Renal cortex interstitium (tissue), 15 donors: ENCODE results near the gene HEATR1. TPM values are rescaled to one million over a fixed set of nuclear protein-coding genes. Genes with fewer than 3 reads are reported as not detected.
A peak's percentile ranks its signal among the peaks of the same experiment; 100 is the strongest.
"Not testable (repeated sequence)": the region's sequence is repeated elsewhere in the genome, so short reads cannot be mapped to it uniquely, and the experiment has no call there.

Experiments
- DNase-seq, 11 donors: peaks; one replicate each; pipeline ENCODE4 v3.0.0-alpha.2; 2013; ENCODE audit warnings: low read depth in 9 of 11, low spot score in 4 of 11; ENCODE audit errors: extremely low read depth in 1 of 11
- long read RNA-seq, 16 experiments: transcript quantifications; one replicate each; lab custom pipeline, GENCODE V29; 2026
- polyA plus RNA-seq, 3 donors: library from polyadenylated mRNA; unstranded; fragments of 120-200 nt; gene quantifications; one replicate each; pipeline ENCODE4 v1.2.1, GENCODE V29; 2013; ENCODE audit not compliant: insufficient read length in 3 of 3

Gene HEATR1
- 10 to 100 TPM; 26.1 to 33.1 (median 31.8) TPM for polyA plus RNA-seq
- long read RNA-seq, donor 1: 0 reads
- long read RNA-seq, donor 2: 0 reads
- long read RNA-seq, donor 3, partial matches to known transcripts: 0 of 1 reads
- long read RNA-seq, donor 3, other reads (novel, unspliced or antisense): 0 of 1 reads
- long read RNA-seq, donor 4, partial matches to known transcripts: 0 of 1 reads
- long read RNA-seq, donor 4, other reads (novel, unspliced or antisense): 0 of 1 reads
- long read RNA-seq, donor 5: 0 reads
- long read RNA-seq, donor 6: 0 reads
- long read RNA-seq, donor 7: 0 reads
- long read RNA-seq, donor 8, full-length matches to known transcripts: 2 of 11 reads
- long read RNA-seq, donor 8, partial matches to known transcripts: 9 of 11 reads
- long read RNA-seq, donor 8, other reads (novel, unspliced or antisense): 0 of 11 reads
- long read RNA-seq, donor 9, full-length matches to known transcripts: 1 of 1 reads
- long read RNA-seq, donor 9, partial matches to known transcripts: 0 of 1 reads
- long read RNA-seq, donor 9, other reads (novel, unspliced or antisense): 0 of 1 reads
- long read RNA-seq, donor 10: 0 reads
- long read RNA-seq, donor 11: 0 reads
- long read RNA-seq, donor 12, partial matches to known transcripts: 0 of 1 reads
- long read RNA-seq, donor 12, other reads (novel, unspliced or antisense): 0 of 1 reads
- long read RNA-seq, donor 13, partial matches to known transcripts: 6 of 6 reads
- long read RNA-seq, donor 13, other reads (novel, unspliced or antisense): 0 of 6 reads
- long read RNA-seq, donor 14, partial matches to known transcripts: 0 of 1 reads
- long read RNA-seq, donor 14, other reads (novel, unspliced or antisense): 0 of 1 reads
- long read RNA-seq, donor 15: 0 reads
- long read RNA-seq, donor 16, full-length matches to known transcripts: 4 of 4 reads
- long read RNA-seq, donor 16, partial matches to known transcripts: 0 of 4 reads
- long read RNA-seq, donor 16, other reads (novel, unspliced or antisense): 0 of 4 reads

GRCh38 chr1:236603991-236604904 is at the start of gene HEATR1:
Gene HEATR1 (minus strand): TSS chr1:236604516. CDS start chr1:236604095, 421 bp downstream.
- DNase-seq: peak; percentile 82 to 95 (median 92)

- no peak for DNase-seq
Measured at GRCh38 chr1:236645016-236645680, 40.8 kb upstream of the HEATR1 start.

GRCh38 chr1:236642763-236643162 is 38.4 kb upstream of the HEATR1 start:
- no peak for DNase-seq

GRCh38 chr1:236639686-236640085 is 35.4 kb upstream of the HEATR1 start:
- no peak for DNase-seq

- no peak for DNase-seq
Measured at GRCh38 chr1:236638945-236639344, 34.6 kb upstream of the HEATR1 start.

- no peak for DNase-seq
Measured at GRCh38 chr1:236636017-236636416, 31.7 kb upstream of the HEATR1 start.

- no peak for DNase-seq
Measured at GRCh38 chr1:236627727-236628408, 23.6 kb upstream of the HEATR1 start.

GRCh38 chr1:236623371-236624166 is 19.3 kb upstream of the HEATR1 start:
- no peak for DNase-seq

- DNase-seq: no peak
Measured at GRCh38 chr1:236622407-236622806, 18.1 kb upstream of the HEATR1 start.

- DNase-seq: no peak
Measured at GRCh38 chr1:236619398-236619797, 15.1 kb upstream of the HEATR1 start.

GRCh38 chr1:236618507-236618906 is 14.2 kb upstream of the HEATR1 start:
- no peak for DNase-seq

GRCh38 chr1:236615399-236616148 is 11.3 kb upstream of the HEATR1 start:
- no peak for DNase-seq

- DNase-seq: no peak
Measured at GRCh38 chr1:236612349-236612748, 8.0 kb upstream of the HEATR1 start.

GRCh38 chr1:236608930-236609726 is 4.8 kb upstream of the HEATR1 start:
- DNase-seq: peak in 10 of 11 donors; percentile 15 to 38 (median 30)

- not testable (repeated sequence) for DNase-seq
Measured at GRCh38 chr1:236607597-236607996, 3.3 kb upstream of the HEATR1 start.
